ENCODE measurements around the gene ALMS1.
"Not testable (repeated sequence)": the region's sequence is repeated elsewhere in the genome, so short reads cannot be mapped to it uniquely, and the experiment has no call there.

DNA sequence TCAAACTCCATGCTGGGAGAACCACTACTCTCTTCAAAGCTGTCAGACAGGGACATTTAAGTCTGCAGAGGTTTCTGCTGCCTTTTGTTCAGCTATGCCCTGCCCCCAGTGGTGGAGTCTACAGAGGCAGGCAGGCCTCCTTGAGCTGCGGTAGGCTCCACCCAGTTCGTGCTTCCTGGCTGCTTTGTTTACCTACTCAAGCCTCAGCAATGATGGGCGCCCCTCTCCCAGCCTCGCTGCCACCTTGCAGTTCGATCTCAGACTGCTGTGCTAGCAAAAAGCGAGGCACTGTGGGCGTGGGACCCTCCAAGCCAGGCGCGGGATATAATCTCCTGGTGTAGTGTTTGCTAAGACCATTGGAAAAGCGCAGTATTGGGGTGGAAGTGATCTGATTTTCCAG, 262.1 kb downstream of the ALMS1 start:
- TF ChIP-seq POLR2AphosphoS5, CTCF, POLR2A (IDR thresholded peaks at IDR 0.05): not testable (repeated sequence)
